ENCODE data around the gene UBAC2. TPM values are rescaled to one million over a fixed set of nuclear protein-coding genes. Genes with fewer than 3 reads are reported as not detected.
A peak's percentile ranks its signal among the peaks of the same experiment; 100 is the strongest.

The UBAC2 gene
- total RNA-seq, 2 donors from 2014 or later = 72.7 to 80.4 TPM

- Histone ChIP-seq H3K27ac (ENCODE audit: low read depth, low read length) (no peak overlapping the region), H3K4me3 (ENCODE audit: low read length) (no peak overlapping the region), H3K9ac (ENCODE audit: extremely low read depth, low read length, poor library complexity, severe bottlenecking) (no peak overlapping the region), H3K36me3 (ENCODE audit: control insufficient read depth, insufficient read depth, low read length) (peaks cover 21% of the 10 kb centered on the region), H3K9me3 (ENCODE audit: control insufficient read depth, low read length) (no peaks in the 10 kb centered on the region), H3K4me1 (ENCODE audit: control insufficient read depth, insufficient read depth, low read length) (peaks cover 10% of the 10 kb centered on the region), H3K27me3 (ENCODE audit: control insufficient read depth, insufficient read depth, low read length, poor library complexity, severe bottlenecking) (no peaks in the 10 kb centered on the region)
- 92 to 97% methylated on average over 4 to 5 of the region's 5 CpGs for WGBS, 2 experiments (ENCODE audit: insufficient coverage in 1 of 2, insufficient read length in 1 of 2)
- Mint-ChIP-seq H3K27me3 (ENCODE audit: insufficient read depth) (no peaks in the 10 kb centered on the region), H3K27ac (no peak overlapping the region), H3K36me3 (ENCODE audit: low read depth) (peaks cover 31% of the 10 kb centered on the region), H3K4me1 (peaks cover 28% of the 10 kb centered on the region), H3K9me3 (no peaks in the 10 kb centered on the region), H3K4me3 (no peak overlapping the region)
- DNase-seq = no peak
- TF ChIP-seq, protein P1, sequence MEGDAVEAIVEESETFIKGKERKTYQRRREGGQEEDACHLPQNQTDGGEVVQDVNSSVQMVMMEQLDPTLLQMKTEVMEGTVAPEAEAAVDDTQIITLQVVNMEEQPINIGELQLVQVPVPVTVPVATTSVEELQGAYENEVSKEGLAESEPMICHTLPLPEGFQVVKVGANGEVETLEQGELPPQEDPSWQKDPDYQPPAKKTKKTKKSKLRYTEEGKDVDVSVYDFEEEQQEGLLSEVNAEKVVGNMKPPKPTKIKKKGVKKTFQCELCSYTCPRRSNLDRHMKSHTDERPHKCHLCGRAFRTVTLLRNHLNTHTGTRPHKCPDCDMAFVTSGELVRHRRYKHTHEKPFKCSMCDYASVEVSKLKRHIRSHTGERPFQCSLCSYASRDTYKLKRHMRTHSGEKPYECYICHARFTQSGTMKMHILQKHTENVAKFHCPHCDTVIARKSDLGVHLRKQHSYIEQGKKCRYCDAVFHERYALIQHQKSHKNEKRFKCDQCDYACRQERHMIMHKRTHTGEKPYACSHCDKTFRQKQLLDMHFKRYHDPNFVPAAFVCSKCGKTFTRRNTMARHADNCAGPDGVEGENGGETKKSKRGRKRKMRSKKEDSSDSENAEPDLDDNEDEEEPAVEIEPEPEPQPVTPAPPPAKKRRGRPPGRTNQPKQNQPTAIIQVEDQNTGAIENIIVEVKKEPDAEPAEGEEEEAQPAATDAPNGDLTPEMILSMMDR (conservative IDR thresholded peaks at IDR 0.05) = no peak
Measured at GRCh38 chr13:99211421-99212035, 10.9 kb downstream of the UBAC2 start.

DNA sequence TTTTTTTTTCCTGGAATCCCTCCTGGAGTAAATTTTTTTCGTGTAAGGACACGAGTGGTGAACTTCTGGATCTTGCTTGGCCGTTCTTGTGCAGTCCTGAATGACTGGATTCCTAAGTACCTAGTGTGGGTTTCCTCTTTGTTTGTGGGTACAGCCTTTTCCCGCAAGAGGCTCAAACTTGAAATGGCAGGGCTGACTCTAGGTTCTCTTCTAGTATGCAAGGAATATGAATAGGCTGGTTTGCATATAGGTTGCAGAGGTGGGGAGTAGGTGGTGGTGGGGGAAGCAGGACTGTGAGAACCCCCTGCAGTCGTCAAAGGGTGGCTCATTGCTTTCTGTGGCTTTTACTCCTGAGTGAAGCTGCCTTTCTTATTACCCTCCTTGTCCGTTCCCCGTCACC is 13.6 kb downstream of the UBAC2 start:
- Mint-ChIP-seq H3K4me3 (no peak overlapping the region), H3K27ac (peak overlapping the region; percentile 59), H3K36me3 (ENCODE audit: low read depth) (peaks cover 30% of the 10 kb centered on the region), H3K27me3 (ENCODE audit: insufficient read depth) (no peaks in the 10 kb centered on the region), H3K4me1 (peaks cover 16% of the 10 kb centered on the region), H3K9me3 (no peaks in the 10 kb centered on the region)
- no peaks in the 10 kb centered on the region for H3K4me1 ChIP-seq (ENCODE audit: control insufficient read depth, insufficient read depth, low read length)
- TF ChIP-seq, protein P1 (conservative IDR thresholded peaks at IDR 0.05) = no peak
- no peaks in the 10 kb centered on the region for H3K9me3 ChIP-seq (ENCODE audit: control insufficient read depth, low read length)
- DNase-seq = no peak
- H3K27me3 ChIP-seq (ENCODE audit: control insufficient read depth, insufficient read depth, low read length, poor library complexity, severe bottlenecking) = no peaks in the 10 kb centered on the region
- H3K27ac ChIP-seq (ENCODE audit: low read depth, low read length) = no peak overlapping the region
- H3K4me3 ChIP-seq (ENCODE audit: low read length) = no peak overlapping the region
- WGBS, 2 experiments (ENCODE audit: insufficient coverage in 1 of 2, insufficient read length in 1 of 2) = 68 to 74% methylated on average over 5 to 7 of the region's 7 CpGs
- no peak overlapping the region for H3K9ac ChIP-seq (ENCODE audit: extremely low read depth, low read length, poor library complexity, severe bottlenecking)
- H3K36me3 ChIP-seq (ENCODE audit: control insufficient read depth, insufficient read depth, low read length) = peaks cover 21% of the 10 kb centered on the region

DNA sequence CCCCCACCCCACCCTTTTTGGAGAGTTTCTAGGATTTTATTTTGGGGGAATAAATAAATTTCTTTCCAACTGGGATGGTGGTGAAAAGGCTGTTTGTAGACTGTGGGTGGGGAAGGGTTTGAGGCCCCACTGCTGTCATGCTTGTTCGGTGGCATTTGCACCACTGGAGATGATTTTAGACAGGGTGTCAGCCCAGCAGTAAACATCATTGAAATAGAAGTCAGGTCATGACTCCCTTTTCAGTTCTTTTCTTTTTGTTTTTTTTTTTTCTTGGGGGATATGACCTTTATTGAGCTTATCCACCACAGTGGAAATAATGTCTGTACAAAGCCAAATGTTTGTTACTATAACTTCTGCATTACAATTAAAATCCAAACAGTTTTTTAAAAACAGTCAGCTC is 14.1 kb downstream of the UBAC2 start:
- peaks cover 21% of the 10 kb centered on the region for H3K36me3 ChIP-seq (ENCODE audit: control insufficient read depth, insufficient read depth, low read length)
- Mint-ChIP-seq H3K36me3 (ENCODE audit: low read depth) (peaks cover 28% of the 10 kb centered on the region), H3K27me3 (ENCODE audit: insufficient read depth) (no peaks in the 10 kb centered on the region), H3K4me3 (no peak overlapping the region), H3K4me1 (peaks cover 14% of the 10 kb centered on the region), H3K9me3 (no peaks in the 10 kb centered on the region), H3K27ac (no peak overlapping the region)
- no peaks in the 10 kb centered on the region for H3K27me3 ChIP-seq (ENCODE audit: control insufficient read depth, insufficient read depth, low read length, poor library complexity, severe bottlenecking)
- H3K4me1 ChIP-seq (ENCODE audit: control insufficient read depth, insufficient read depth, low read length) = no peaks in the 10 kb centered on the region
- no peak for DNase-seq
- H3K27ac ChIP-seq (ENCODE audit: low read depth, low read length) = no peak overlapping the region
- TF ChIP-seq, protein P1 (conservative IDR thresholded peaks at IDR 0.05) = no peak
- H3K4me3 ChIP-seq (ENCODE audit: low read length) = no peak overlapping the region
- WGBS, 2 experiments (ENCODE audit: insufficient coverage in 1 of 2, insufficient read length in 1 of 2) = 96% methylated on average over 1 of the region's 1 CpG; no CpG with 5 or more reads in 1 of the 2 experiments
- no peaks in the 10 kb centered on the region for H3K9me3 ChIP-seq (ENCODE audit: control insufficient read depth, low read length)
- H3K9ac ChIP-seq (ENCODE audit: extremely low read depth, low read length, poor library complexity, severe bottlenecking) = no peak overlapping the region
